ENCODE data around the gene RABGEF1.

GRCh38 chr7:66769833-66770512 is 29.4 kb downstream of the RABGEF1 start:
- TF ChIP-seq CTCF (IDR thresholded peaks at IDR 0.05): no peak
- TF ChIP-seq EP300 (IDR thresholded peaks at IDR 0.05): no peak
- no peak for TF ChIP-seq POLR2A (IDR thresholded peaks at IDR 0.05; ENCODE audit: low read depth)
